Karpas-422 (cell line): ENCODE data around the gene USP48. TPM values are rescaled to one million over a fixed set of nuclear protein-coding genes. Genes with fewer than 3 reads are reported as not detected.

Experiments
- DNase-seq: peaks from one replicate; pipeline ENCODE4 v3.0.0-alpha.2; 2015
- H2AFZ ChIP-seq: fragments of 200-600 bp; sonication (generic); 2 replicates; pipeline ENCODE4 v1.6.1; 2014; ENCODE audit warnings: antibody characterized with exemption, low read length, mixed read lengths
- H3K27ac ChIP-seq: fragments of 200-600 bp; sonication (generic); 2 replicates; pipeline ENCODE4 v1.5.1; 2014; ENCODE audit warnings: mild to moderate bottlenecking, low read length, moderate library complexity
- H3K27me3 ChIP-seq: fragments of 200-600 bp; sonication (generic); 2 replicates; pipeline ENCODE4 v1.6.1; 2014; ENCODE audit warnings: low read length, mixed read lengths
- H3K36me3 ChIP-seq: fragments of 200-600 bp; sonication (generic); 2 replicates; pipeline ENCODE4 v1.6.1; 2014; ENCODE audit warnings: low read length, mixed read lengths; ENCODE audit not compliant: insufficient read depth
- H3K4me1 ChIP-seq: fragments of 200-600 bp; sonication (generic); 2 replicates; pipeline ENCODE4 v1.6.1; 2014; ENCODE audit warnings: mild to moderate bottlenecking, low read length, mixed read lengths
- H3K4me2 ChIP-seq: fragments of 200-600 bp; sonication (generic); 2 replicates; pipeline ENCODE4 v1.6.1; 2014; ENCODE audit warnings: low read length, low read depth, mild to moderate bottlenecking; ENCODE audit not compliant: poor library complexity, severe bottlenecking
- H3K4me3 ChIP-seq: fragments of 200-600 bp; sonication (generic); 2 replicates; pipeline ENCODE4 v1.5.1; 2014; ENCODE audit warnings: mild to moderate bottlenecking, antibody characterized with exemption, low read length, mixed read lengths
- H3K79me2 ChIP-seq: fragments of 200-600 bp; sonication (generic); 2 replicates; pipeline ENCODE4 v1.6.1; 2014; ENCODE audit warnings: mild to moderate bottlenecking, low read length, mixed read lengths
- H3K9ac ChIP-seq: fragments of 200-600 bp; sonication (generic); 2 replicates; pipeline ENCODE4 v1.6.0; 2014; ENCODE audit warnings: low read length
- H3K9me2 ChIP-seq: fragments of 200-600 bp; sonication (generic), shearing (Covaris generic); replicated peaks from 2 replicates; pipeline ENCODE4 v1.6.0; 2014; ENCODE audit warnings: mild to moderate bottlenecking, low read length, moderate library complexity; ENCODE audit not compliant: insufficient read depth
- H3K9me3 ChIP-seq: fragments of 300-700, 200-600 bp; sonication (generic); 2 replicates; pipeline ENCODE4 v1.6.1; 2014; ENCODE audit warnings: low read length, mixed read lengths
- H4K20me1 ChIP-seq: fragments of 200-600 bp; sonication (generic); 2 replicates; pipeline ENCODE4 v1.6.1; 2014; ENCODE audit warnings: mild to moderate bottlenecking, antibody characterized with exemption, low read length, low read depth; ENCODE audit not compliant: insufficient read depth
- total RNA-seq: library from RNA; depleted of rRNA; stranded (reverse); fragments of >200 nt; shearing (Covaris generic); gene quantifications from 2 replicates; pipeline ENCODE4 v1.2.3, GENCODE V29; 2014; ENCODE audit warnings: low replicate concordance

Gene USP48
- total RNA-seq, 1 experiment from 2014 or later: 35.1 TPM

- Histone ChIP-seq H3K36me3 (no peaks in the 10 kb centered on the region), H3K4me1 (peaks cover 5% of the 10 kb centered on the region), H3K27me3 (no peaks in the 10 kb centered on the region), H4K20me1 (no peaks in the 10 kb centered on the region), H3K4me3 (no peak overlapping the region), H3K9me2 (no peaks in the 10 kb centered on the region), H3K4me2 (no peak overlapping the region), H3K9ac (no peak overlapping the region), H2AFZ (no peak overlapping the region), H3K9me3 (no peaks in the 10 kb centered on the region), H3K27ac (no peak overlapping the region), H3K79me2 (no peaks in the 10 kb centered on the region)
- DNase-seq: no peak
Measured at GRCh38 chr1:21655259-21655658, 127.7 kb downstream of the USP48 start.

- no peak overlapping the region for H3K27ac ChIP-seq
- no peak overlapping the region for H2AFZ ChIP-seq
- H3K9me3 ChIP-seq: no peaks in the 10 kb centered on the region
- H4K20me1 ChIP-seq: no peaks in the 10 kb centered on the region
- no peak overlapping the region for H3K4me3 ChIP-seq
- no peaks in the 10 kb centered on the region; the same call in 1 of the 2 replicates for H3K4me1 ChIP-seq
- H3K36me3 ChIP-seq: no peaks in the 10 kb centered on the region
- H3K79me2 ChIP-seq: no peaks in the 10 kb centered on the region
- H3K27me3 ChIP-seq: no peaks in the 10 kb centered on the region
- no peak for DNase-seq
- no peak overlapping the region for H3K4me2 ChIP-seq
- no peak overlapping the region for H3K9ac ChIP-seq
- no peaks in the 10 kb centered on the region for H3K9me2 ChIP-seq
Measured at GRCh38 chr1:21654209-21654608, 128.7 kb downstream of the USP48 start.

- no peak overlapping the region for H3K27ac ChIP-seq
- no peak overlapping the region for H3K4me2 ChIP-seq
Measured at GRCh38 chr1:21653744-21654100, 129.2 kb downstream of the USP48 start.

GRCh38 chr1:21652937-21653743 is 129.8 kb downstream of the USP48 start:
- Histone ChIP-seq H3K4me1 (no peaks in the 10 kb centered on the region), H3K4me3 (no peak overlapping the region), H4K20me1 (no peaks in the 10 kb centered on the region), H3K27me3 (no peaks in the 10 kb centered on the region), H3K9me3 (no peaks in the 10 kb centered on the region), H3K79me2 (no peaks in the 10 kb centered on the region), H3K36me3 (no peaks in the 10 kb centered on the region), H3K9ac (no peak overlapping the region), H3K4me2 (no peak overlapping the region), H2AFZ (no peak overlapping the region), H3K9me2 (no peaks in the 10 kb centered on the region), H3K27ac (no peak overlapping the region)
- no peak for DNase-seq

More at GRCh38 chr1:21653744-21654100, 129.2 kb downstream of the USP48 start:
- Histone ChIP-seq H3K9ac (no peak overlapping the region), H3K4me3 (no peak overlapping the region), H2AFZ (no peak overlapping the region), H4K20me1 (no peaks in the 10 kb centered on the region), H3K27me3 (no peaks in the 10 kb centered on the region), H3K4me1 (no peaks in the 10 kb centered on the region), H3K36me3 (no peaks in the 10 kb centered on the region), H3K79me2 (no peaks in the 10 kb centered on the region), H3K9me3 (no peaks in the 10 kb centered on the region), H3K9me2 (no peaks in the 10 kb centered on the region)
- DNase-seq: no peak

- Histone ChIP-seq H3K79me2 (no peaks in the 10 kb centered on the region), H2AFZ (no peak overlapping the region), H3K4me1 (no peaks in the 10 kb centered on the region), H3K27me3 (no peaks in the 10 kb centered on the region), H3K4me3 (no peak overlapping the region), H3K9me2 (no peaks in the 10 kb centered on the region), H3K27ac (no peak overlapping the region), H3K9ac (no peak overlapping the region), H3K4me2 (no peak overlapping the region), H4K20me1 (no peaks in the 10 kb centered on the region), H3K36me3 (no peaks in the 10 kb centered on the region), H3K9me3 (no peaks in the 10 kb centered on the region)
- DNase-seq: no peak
Measured at GRCh38 chr1:21652101-21652936, 130.6 kb downstream of the USP48 start.

GRCh38 chr1:21651214-21652042 is 131.5 kb downstream of the USP48 start:
- no peaks in the 10 kb centered on the region for H3K4me1 ChIP-seq
- no peaks in the 10 kb centered on the region for H3K9me2 ChIP-seq
- H3K27ac ChIP-seq: no peak overlapping the region
- no peak overlapping the region for H2AFZ ChIP-seq
- H3K4me2 ChIP-seq: no peak overlapping the region
- H3K9ac ChIP-seq: no peak overlapping the region
- no peaks in the 10 kb centered on the region for H3K9me3 ChIP-seq
- H3K27me3 ChIP-seq: no peaks in the 10 kb centered on the region
- H3K36me3 ChIP-seq: no peaks in the 10 kb centered on the region
- DNase-seq: no peak
- H3K4me3 ChIP-seq: no peak overlapping the region
- no peaks in the 10 kb centered on the region for H3K79me2 ChIP-seq
- no peaks in the 10 kb centered on the region for H4K20me1 ChIP-seq

- Histone ChIP-seq H2AFZ (no peak overlapping the region), H3K27me3 (no peaks in the 10 kb centered on the region), H3K79me2 (no peaks in the 10 kb centered on the region), H3K36me3 (no peaks in the 10 kb centered on the region), H3K9ac (no peak overlapping the region), H3K27ac (no peak overlapping the region), H3K4me1 (no peaks in the 10 kb centered on the region), H4K20me1 (no peaks in the 10 kb centered on the region), H3K9me2 (no peaks in the 10 kb centered on the region), H3K9me3 (no peaks in the 10 kb centered on the region), H3K4me3 (no peak overlapping the region), H3K4me2 (no peak overlapping the region)
- no peak for DNase-seq
Measured at GRCh38 chr1:21650400-21650799, 132.5 kb downstream of the USP48 start.

- Histone ChIP-seq H3K27ac (no peak overlapping the region), H3K9me2 (no peaks in the 10 kb centered on the region), H3K36me3 (no peaks in the 10 kb centered on the region), H3K9me3 (no peaks in the 10 kb centered on the region), H4K20me1 (no peaks in the 10 kb centered on the region), H3K4me1 (no peaks in the 10 kb centered on the region), H3K4me3 (no peak overlapping the region), H3K79me2 (no peaks in the 10 kb centered on the region), H3K4me2 (no peak overlapping the region), H3K9ac (no peak overlapping the region), H2AFZ (no peak overlapping the region), H3K27me3 (no peaks in the 10 kb centered on the region)
- DNase-seq: no peak
Measured at GRCh38 chr1:21649315-21649714, 133.6 kb downstream of the USP48 start.
